OCI-M2 (cell line): ENCODE data around the gene ALDH9A1.

Source experiments
- DNase-seq: peaks from one replicate; lab custom pipeline; 2025; ENCODE audit not compliant: unreplicated experiment; lab: John Stamatoyannopoulos, UW

The ALDH9A1 gene

DNA sequence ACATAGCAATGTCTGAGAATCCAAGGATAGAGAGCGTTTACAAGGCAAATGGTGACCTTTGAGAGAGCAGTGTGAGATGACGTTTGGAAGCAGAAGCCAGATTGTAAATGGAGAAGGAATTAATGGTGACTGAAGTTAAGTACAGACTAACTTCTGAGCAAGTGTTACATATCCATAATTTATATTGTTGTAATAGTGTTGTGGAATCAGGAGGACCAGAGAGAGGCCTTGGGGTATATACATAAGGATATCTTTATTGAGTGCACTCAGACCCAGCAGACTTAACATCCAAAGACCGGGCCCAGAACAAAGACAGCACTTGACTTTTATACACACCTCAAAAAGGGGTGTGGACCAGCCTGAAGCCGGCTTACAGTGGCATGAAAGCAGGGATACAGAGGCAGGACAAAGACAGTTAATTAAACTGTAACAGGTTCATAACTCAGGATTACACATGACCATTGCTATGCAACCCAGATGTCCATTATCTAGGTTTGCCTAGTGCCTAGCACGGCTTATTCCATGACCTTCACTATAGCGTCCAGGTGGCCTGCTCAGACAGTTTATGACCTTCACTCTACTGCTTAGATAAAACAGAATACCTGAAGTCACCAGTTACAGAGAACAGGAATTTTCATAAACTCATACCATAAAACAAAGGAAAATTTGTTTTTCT, 70.1 kb downstream of the ALDH9A1 start:
- no peak for DNase-seq

DNA sequence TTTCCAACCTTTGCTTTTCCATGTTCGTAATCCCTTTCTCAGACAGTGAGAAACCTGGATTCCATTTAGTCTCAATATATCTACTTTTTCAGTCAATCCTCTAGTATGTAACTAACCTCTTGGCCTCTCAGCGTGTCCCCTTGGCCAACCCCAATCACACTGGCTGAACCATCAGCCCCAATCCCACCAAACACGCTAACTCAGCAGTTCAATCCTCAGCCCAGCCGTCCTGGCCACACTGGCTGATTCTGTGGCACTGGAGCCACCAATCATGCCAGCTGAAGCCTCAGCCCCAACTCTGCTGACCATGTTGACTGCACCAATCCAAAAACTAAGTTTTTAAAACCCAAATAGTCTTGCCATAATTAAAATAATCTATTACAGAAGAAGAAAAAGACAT, 73.9 kb downstream of the ALDH9A1 start:
- no peak for DNase-seq

DNA sequence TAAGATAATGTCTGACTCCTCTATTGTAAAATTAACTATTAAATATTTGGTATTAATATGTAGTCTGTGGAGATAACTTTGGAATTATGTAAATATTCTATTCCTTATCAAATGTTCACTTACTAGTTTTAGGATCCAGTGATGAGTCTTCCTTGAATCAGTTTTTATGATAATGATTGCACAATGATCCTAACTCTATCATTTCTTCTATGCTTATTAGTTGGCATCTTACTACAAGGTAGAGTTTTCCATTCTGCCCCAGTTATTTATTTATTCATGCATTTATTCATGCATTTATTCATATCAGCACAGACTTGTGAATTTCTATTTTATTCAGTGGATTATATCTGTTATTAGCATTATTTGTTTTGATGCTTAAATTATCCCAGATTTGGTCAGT, 74.7 kb downstream of the ALDH9A1 start:
- no peak for DNase-seq

DNA sequence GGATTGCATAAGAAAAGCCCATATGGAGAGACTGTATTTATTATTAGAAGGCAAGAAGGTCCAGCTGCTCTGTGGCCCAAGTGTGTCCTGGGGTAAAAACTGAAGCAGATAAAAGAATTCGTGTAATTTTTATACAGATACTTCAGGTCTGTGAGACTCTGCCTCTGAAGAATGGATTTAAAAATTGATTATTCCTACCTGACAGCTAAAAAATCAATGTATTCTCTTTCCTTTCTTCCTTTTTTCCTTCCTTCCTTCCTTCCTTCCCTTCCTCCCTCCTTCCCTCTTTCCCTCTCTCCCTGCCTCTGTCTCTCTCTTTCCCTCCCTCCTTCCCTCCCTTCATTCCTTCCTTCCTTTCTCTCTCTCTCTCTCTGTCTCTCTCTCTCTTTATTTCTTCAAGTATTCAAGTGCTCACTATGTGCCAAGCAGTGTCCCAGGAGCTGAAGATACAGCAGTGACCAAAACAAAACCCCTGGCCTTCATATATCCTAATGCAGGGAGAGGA, 78.7 kb downstream of the ALDH9A1 start:
- DNase-seq: no peak

- no peak for DNase-seq
Measured at GRCh38 chr1:165616987-165617546, 81.3 kb downstream of the ALDH9A1 start.

- DNase-seq: no peak
Measured at GRCh38 chr1:165616054-165616612, 82.2 kb downstream of the ALDH9A1 start.
